Stimulated activated CD8-positive, alpha-beta memory T cell treated with anti-CD3 and anti-CD28 coated beads, Interleukin-7, amount 100 ng/mL, for 48 hours (primary cell): Measurements from ENCODE around the gene PRKCE.

Experiments used
- DNase-seq, 2 donors: peaks; one replicate each; pipeline ENCODE4 v3.0.0-alpha.2; 2020; ENCODE audit warnings: low read depth in 1 of 2; ENCODE audit errors: extremely low read depth in 1 of 2

The PRKCE gene

DNA sequence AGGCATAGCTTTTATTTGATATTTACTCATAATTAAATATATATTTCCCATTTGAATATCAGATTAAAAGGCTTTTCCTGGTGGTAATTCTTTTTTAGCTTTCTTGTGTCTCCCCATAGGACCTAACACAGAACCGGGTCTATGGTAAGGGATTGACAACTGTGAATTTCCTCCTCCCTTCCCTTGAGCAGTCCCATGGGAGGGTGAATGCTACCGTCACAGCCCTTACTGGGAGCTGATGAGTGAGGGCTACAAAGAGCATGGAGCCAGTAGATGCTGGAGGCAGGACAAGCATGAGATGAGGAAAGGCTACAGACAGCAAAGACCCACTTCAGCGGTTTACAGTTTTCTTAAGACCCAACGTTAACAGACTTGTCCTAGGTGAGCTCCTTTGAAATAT lies 475.1 kb downstream of the PRKCE start:
- no peak for DNase-seq

DNA sequence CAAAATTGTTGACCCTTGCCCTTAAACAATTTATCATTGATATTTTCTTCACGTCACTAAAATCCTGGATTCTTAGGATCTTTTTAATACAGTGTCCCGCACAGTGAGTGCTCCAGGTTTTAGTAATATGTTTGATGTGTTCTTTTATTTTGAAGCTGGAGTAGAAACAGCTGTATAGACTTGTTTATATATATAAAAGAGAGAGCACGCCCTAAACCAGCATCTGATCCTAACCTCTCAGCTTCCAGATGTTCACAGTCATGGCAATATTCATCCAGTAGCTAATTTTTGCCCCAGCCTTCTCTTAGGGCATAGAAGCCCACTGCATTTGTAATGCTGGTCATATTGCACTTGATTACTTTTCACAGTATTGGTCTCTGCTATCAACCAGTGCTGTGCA lies 475.7 kb downstream of the PRKCE start:
- no peak for DNase-seq

DNA sequence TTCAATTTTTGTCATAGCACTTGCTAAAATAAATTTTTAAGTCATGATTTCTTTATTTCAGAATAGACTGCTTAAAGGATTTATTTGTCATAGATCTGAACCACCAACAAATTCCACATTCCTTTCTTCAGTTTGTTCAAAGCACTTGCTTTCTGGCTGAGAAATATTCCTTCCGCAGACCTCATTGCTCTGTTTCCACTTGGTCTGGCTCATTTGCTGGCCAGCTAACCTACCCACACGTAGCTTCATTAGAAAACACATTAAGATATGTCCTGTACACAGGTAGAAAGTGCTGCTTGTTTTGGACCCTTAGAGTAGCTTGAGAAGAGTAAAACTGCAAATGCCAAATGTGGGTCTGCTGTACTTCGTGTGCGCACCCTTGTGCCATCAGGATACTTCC lies 479.0 kb downstream of the PRKCE start:
- DNase-seq: no peak

GRCh38 chr2:46132996-46133395 lies 481.5 kb downstream of the PRKCE start:
- no peak for DNase-seq

DNA sequence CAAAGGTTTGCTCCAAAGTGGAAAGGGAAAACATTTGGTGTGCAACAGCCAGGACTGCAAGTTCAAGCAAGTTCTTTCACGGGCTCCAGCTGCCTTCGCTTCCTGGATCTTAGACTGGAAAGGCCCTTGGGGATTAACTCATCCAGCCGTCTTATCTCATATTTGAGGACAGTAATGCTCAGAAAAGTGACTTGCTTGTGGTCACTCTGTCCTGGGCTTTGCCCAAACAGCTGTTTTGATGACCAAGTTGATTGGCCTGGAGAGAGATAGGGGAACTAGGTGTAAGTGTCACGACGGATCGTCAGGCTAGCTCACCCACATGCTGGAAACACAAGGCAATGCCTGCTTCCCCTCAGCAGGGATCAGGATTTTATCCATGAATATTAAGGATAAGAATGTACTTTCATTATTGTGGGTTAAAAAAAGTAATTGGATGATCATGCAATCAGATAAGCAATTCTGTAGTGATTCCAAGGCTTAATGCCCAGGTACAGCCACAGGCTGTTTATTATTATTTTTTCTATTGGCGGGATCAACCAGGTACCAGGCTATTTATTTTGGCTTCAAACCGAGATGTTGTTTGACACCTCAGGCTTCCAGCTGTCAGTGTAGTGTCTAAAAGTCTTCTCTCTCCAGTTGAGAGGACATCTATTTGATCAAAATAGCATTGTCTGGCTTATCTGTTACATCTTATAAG lies 483.2 kb downstream of the PRKCE start:
- DNase-seq: no peak

GRCh38 chr2:46135228-46135855 lies 483.9 kb downstream of the PRKCE start:
- no peak for DNase-seq

GRCh38 chr2:46135958-46136357 lies 484.5 kb downstream of the PRKCE start:
- DNase-seq: no peak

- no peak for DNase-seq
Measured at GRCh38 chr2:46136481-46136880, 485.0 kb downstream of the PRKCE start.

- DNase-seq: no peak
Measured at GRCh38 chr2:46136953-46137352, 485.5 kb downstream of the PRKCE start.

GRCh38 chr2:46142546-46143428 lies 491.3 kb downstream of the PRKCE start:
- DNase-seq: no peak

GRCh38 chr2:46143429-46144132 lies 492.1 kb downstream of the PRKCE start:
- DNase-seq: peak in 1 of 2 donors; percentile 5

DNA sequence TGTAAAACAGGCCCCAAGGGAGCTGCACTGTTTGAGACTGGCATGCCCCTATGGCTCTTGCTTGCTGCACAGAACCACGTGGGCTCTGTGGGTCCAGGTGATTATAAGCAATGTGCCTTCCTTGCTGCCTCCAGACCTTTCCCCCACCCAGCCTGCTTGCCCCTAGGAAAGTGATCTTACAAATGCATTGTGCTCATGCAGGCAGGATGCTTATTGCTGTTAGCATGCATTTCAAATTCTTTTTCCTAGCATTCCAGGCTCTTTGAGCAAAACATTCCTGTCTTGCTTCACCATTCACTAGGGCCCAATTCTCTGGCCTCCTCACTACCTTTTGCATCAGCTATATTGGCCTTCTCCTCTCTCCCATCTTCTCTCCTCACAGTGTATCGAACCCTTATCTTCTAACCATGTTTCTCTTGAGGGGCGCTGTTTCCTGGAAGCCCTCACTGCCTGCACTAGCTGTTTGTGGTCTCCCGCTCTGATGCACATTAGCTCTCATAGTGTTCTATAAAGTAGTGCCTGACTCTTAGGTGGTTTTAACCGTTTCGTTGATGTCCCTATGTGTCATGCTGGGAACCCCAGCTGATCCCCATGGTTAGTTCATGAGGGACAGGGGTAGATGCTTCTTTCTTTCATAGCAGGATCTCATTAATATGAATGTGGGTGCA lies 492.8 kb downstream of the PRKCE start:
- DNase-seq: peak in 1 of 2 donors; percentile 58

DNA sequence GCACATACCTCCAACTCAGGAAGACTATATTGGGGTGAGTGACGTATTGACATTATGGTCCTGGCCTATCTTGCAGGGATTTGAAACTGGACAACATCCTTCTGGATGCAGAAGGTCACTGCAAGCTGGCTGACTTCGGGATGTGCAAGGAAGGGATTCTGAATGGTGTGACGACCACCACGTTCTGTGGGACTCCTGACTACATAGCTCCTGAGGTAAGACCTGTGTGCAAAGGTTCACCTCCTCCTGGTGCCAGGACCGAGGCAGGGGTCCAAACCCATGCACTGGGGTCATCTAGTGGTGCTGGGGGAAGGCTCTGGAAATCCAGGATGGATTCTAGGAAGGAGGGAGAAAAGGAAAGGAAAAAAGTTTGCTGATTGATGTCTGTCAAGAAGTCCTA lies 493.5 kb downstream of the PRKCE start:
- DNase-seq: no peak

DNA sequence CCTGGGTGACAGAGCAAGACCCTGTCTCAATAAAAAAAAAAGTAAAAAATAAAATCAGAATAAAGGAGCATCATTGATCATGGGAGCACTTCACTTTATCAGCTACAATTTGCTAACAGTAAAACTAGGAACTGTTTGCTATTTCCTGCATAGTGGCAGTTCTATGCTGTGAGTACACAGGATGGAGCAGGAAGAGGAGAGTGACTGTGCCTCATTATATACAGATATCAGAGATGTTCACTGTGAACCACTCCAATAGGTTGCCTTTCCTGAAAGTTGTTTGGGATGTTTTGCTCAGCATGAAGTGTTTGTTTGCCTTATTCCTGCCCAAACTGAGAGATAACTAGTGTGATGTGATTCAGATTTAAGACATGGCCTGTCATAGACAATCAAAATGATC lies 494.4 kb downstream of the PRKCE start:
- DNase-seq: no peak

DNA sequence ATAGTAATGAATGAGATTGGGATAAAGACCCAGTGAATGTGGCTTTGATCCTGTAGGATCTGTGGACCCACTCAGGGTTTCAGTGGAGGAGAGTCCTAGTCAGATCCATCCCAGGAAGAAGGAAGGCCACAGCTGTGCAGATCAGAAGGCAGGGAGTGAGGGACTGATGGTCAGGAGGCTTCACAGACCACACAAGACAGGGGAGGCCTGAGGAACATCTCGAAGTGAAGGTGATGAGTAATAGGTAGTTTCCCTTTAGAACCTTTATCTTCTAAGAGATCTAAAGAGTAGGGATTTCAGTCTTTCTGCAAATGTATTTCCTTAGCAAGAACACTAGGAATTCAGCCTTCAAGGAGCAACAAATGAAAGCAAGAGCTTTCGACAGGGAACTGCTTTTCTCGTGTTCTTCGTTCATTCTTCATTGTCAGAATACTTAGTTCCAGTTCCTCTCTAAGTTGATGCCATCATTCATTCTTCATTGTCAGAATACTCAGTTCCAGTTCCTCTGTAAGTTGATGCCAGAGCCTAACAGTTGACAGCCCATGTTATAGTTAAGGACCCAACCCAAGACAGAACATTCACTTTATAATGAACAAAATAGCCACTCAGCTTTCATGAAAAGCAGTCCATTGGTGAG lies 495.5 kb downstream of the PRKCE start:
- no peak for DNase-seq

DNA sequence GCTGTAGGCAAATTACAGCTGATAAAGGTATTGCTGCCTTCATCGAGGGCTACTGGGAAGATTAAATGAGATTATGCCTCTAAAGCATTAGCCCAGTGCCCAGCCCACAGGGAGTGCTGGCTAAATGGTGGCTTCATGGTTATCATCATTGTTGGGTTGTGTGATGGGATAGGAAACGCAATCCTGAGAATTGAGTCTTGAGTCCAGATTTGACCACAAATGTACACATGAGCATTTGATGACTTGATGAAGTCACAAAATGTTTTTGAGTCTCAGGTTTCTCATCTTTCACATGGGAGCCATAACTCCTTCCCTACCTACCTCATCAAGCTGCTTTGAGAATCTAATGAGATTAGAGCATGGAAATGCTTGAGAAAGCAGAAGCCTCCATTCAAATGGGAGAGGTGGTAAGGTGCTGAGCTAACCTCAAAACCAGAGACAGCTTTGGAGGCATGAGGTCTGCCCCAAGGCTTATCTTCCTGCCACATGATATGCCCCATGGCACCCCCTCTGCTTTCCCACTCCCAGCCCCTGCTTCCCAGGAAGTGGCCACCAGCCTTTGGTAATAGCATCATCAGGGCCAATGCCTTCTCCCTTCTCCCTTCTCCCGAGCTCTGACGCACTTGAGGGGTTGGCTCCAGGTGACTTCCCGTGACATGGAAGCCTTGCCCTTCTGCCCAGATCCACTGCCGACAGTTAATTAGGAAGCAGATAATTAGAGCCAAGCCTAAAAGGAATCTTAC lies 496.3 kb downstream of the PRKCE start:
- no peak for DNase-seq

DNA sequence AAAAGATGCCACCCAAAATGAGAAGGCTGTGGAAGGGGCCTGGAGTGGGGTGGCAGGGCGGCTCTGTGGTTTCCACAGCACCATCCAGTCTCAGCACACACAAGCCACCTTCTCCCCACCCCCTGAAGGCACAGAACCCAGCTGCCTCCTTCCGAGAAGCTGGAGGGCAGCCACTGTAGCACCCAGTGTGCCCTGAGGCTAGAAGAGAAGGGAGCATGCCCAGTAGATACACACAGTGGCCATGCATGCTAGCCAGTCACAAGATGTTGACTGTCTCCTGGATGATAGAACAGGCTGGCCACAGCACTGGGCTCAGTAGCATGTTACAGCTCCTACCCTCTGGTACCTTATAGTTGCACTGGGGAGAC lies 496.9 kb downstream of the PRKCE start:
- DNase-seq: no peak

- no peak for DNase-seq
Measured at GRCh38 chr2:46150445-46150955, 499.0 kb downstream of the PRKCE start.

- no peak for DNase-seq
Measured at GRCh38 chr2:46151577-46151976, 500.1 kb downstream of the PRKCE start.
